ENCODE results near the gene SLAMF8. TPM values are rescaled to one million over a fixed set of nuclear protein-coding genes. Genes with fewer than 3 reads are reported as not detected.

Gene SLAMF8
- total RNA-seq, 1 experiment from 2014 or later: not detected

DNA sequence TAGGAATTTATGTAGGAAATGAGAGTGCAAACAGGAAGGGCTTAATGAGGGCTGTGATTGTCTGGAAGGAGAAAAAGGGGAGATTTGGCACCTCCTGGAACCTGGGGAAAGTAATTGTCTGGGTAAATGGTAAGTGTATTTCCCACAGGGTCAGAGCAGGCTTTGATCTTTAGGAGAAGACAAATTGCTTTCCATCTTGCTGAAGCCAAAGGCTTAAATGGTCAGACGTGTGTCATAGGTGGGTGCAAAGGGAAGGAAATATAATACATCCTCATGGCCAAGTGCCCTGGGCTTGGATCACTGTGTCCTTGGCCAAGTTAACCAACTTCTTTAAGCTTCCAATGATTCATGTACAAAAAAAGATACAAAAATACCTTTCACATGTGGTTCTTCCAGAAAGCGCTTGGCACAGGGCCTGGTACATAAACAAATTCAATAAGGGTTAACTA, 47.2 kb upstream of the SLAMF8 start:
- Histone ChIP-seq H2AFZ (ENCODE audit: low read length) (no peak overlapping the region), H3K79me1 (ENCODE audit: insufficient read depth, low read depth, low read length, poor library complexity, severe bottlenecking) (no peaks in the 10 kb centered on the region), H2BK20ac (ENCODE audit: low read depth, low read length, poor library complexity, severe bottlenecking) (no peak overlapping the region), H3K9ac (ENCODE audit: extremely low read depth, insufficient read length, low read length) (no peak overlapping the region), H3K27ac (ENCODE audit: insufficient read length, low read depth, low read length) (no peak overlapping the region), H3K4me2 (ENCODE audit: insufficient read depth, insufficient read length, low read length) (no peak overlapping the region), H3K4me1 (ENCODE audit: insufficient read depth, low read length) (peaks cover 5% of the 10 kb centered on the region; the same call in 1 of the 2 replicates), H3K4ac (ENCODE audit: low read depth, low read length) (no peak overlapping the region), H3T11ph (ENCODE audit: low read length) (no peak overlapping the region), H3K79me2 (ENCODE audit: insufficient read depth, low read length) (no peaks in the 10 kb centered on the region), H3K27me3 (ENCODE audit: insufficient read depth, low read length) (no peaks in the 10 kb centered on the region), H2AK5ac (ENCODE audit: insufficient read length, low read length) (no peak overlapping the region), H4K91ac (ENCODE audit: insufficient read length, low read depth, low read length) (no peak overlapping the region), H4K5ac (ENCODE audit: insufficient read length, low read depth, low read length) (no peak overlapping the region), H3K9me3 (ENCODE audit: control insufficient read depth, low read depth, low read length) (no peaks in the 10 kb centered on the region), H3K23me2 (ENCODE audit: insufficient read length, low read depth, low read length, poor library complexity, severe bottlenecking) (no peaks in the 10 kb centered on the region), H2BK15ac (ENCODE audit: low read depth, low read length) (no peak overlapping the region), H4K8ac (replicated peaks; ENCODE audit: insufficient read length, low read depth, low read length) (no peak overlapping the region), H2BK5ac (ENCODE audit: insufficient read length, low read length) (no peak overlapping the region), H4K20me1 (ENCODE audit: control insufficient read depth, insufficient read depth, insufficient read length) (no peaks in the 10 kb centered on the region), H3K18ac (ENCODE audit: insufficient read length, low read depth, low read length) (no peak overlapping the region), H3K23ac (ENCODE audit: insufficient read length, low read depth, low read length) (no peak overlapping the region), H3K56ac (ENCODE audit: insufficient read length, low read depth, low read length) (no peak overlapping the region), H2BK120ac (ENCODE audit: low read depth, low read length, poor library complexity, severe bottlenecking) (no peak overlapping the region), H3K14ac (ENCODE audit: insufficient read depth, low read length) (no peak overlapping the region), H2BK12ac (ENCODE audit: insufficient read length, low read depth, low read length) (no peak overlapping the region)
- TF ChIP-seq CTCF (conservative IDR thresholded peaks at IDR 0.05): no peak
- Mint-ChIP-seq H3K27ac (no peak overlapping the region), H3K9me3 (peaks cover 0 to 3% of the 10 kb centered on the region in 2 experiments; a peak in 1 of 5 replicates), H3K4me1 (peaks cover 23% of the 10 kb centered on the region in 2 experiments), H3K4me3 (no peak overlapping the region), H3K27me3 (ENCODE audit: low read depth) (peaks cover 11% of the 10 kb centered on the region), H3K36me3 (ENCODE audit: insufficient read depth in 1 of 3, low read depth in 3 of 3) (peaks cover 7 to 21% (median 18%) of the 10 kb centered on the region in 3 experiments)
- WGBS (ENCODE audit: extremely low coverage, insufficient read length, low lambda C conversion rate): no CpG with 5 or more reads among the region's 2 CpGs
- no peak for DNase-seq
